ENCODE data around the gene DHRSX. TPM values are rescaled to one million over a fixed set of nuclear protein-coding genes. Genes with fewer than 3 reads are reported as not detected.
"Not testable (repeated sequence)": the region's sequence is repeated elsewhere in the genome, so short reads cannot be mapped to it uniquely, and the experiment has no call there.

DHRSX gene
- total RNA-seq, 1 donor = 24.0 TPM

DNA sequence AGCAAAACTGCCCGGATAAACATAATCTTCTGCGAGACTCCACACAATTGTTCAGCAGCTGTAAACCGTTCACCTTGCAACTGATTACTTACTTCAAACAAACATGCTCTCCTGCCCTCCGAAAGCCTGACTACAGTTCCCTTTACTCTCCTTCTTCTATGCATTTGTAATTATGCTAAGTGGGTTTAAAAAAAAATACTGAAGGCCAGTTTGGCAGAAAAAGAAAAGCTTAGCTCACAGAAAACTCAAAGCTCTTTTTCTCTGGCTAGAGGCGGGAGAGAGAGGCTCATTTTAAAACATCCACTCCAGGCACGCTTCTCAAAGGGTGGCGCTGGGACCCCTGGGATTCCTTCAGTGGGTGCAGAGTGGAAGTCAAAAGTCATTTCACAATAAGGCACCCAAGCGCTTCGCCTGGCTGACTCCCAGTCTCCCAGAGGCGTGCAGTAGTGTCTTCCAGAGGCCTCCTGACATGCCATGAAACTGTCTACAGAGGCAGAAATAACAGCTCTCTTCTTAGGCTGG, 1.9 kb downstream of the DHRSX start:
- no peak for DNase-seq (ENCODE audit: low read depth in 2 of 3, low spot score in 2 of 3)

DNA sequence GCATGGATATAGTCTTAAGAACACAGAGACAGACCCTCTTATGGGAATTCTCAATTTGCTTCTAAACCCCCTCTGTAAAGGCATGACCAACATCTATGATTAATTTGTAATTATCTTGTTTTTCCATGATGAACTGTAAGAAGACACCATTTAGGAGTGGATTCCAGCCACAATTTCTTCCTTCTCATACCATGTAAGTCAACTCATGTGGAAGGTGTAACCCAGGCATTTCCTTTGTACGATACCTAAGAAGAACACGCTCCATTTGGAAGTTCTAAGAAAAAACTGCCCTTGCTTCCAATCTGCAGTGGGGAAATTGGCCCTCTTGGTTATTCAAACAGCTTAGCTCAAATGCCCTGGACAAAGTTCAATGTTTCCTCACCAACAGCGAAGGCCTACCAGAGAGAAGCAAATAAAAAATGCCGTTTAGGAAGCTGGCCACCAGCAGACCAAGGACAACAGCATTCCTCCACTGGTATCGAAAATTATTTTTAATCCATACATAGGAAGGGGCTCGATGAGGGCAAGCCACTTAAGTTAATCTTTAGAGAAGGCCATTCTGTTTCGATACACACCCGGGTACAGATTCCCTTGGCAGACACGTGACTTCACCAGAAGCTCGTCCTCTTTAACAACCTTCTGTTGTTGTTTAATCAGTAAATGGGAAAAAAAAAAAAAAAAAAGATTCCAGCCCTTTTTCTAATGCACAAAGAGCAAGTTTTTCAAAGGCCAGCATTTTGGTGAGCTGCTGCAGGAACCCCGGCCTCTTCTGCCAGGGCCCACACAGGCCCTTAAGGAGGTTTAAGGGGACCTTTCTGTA, 2.6 kb downstream of the DHRSX start:
- no peak for DNase-seq (ENCODE audit: low read depth in 2 of 3, low spot score in 2 of 3)

DNA sequence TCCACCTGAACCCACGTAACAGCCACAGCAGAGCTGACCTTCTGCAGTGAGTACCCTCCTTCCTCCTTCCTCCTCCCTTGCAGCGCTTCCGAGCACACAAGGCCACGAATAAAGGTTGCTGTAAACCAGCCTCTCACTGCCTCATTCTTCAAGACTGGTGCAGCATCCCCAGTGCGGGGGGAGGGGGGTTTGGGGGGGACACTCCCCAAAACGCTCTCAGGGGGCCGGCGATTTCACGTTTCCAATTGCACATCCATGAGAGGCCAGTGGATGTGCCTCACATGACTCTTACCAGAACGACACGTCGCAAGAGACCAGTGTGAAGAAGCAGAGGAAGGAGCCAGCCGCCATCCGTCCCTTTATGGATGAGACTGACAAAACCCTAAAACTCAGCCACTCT, 5.2 kb downstream of the DHRSX start:
- DNase-seq (ENCODE audit: low read depth in 2 of 3, low spot score in 2 of 3) = no peak

DNA sequence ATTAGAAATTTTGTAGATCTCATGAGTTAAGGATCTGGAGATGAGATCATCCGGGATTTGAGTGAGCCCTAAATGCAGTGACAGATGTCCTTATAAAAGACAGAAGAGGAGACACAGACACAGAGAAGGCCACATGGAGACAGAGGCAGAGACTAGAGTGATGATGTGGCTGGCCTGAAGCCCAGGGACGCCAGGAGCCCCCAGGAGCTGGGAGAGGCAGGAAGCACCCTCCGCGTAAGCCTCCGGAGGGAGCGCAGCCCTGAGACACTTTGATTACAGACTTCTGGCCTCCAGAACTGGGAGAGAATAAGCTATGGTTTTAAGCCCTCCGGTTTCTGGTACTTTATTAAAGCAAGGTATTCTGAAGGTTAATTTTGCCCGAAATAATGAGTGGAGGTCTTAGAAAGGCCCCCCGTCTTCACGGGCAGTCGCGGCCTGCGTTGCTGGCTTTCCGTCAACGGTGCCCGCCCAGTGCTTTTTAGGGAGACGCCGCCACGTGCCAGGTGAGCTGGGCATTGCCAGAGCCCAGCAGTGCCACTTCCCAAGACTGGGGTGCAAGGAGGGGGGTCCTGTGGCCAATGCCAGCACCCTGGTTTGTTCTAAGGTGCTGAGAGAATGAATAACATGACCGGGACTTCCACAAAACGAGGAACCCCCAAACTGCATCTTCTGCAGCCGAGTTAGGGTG, 8.1 kb downstream of the DHRSX start:
- DNase-seq (ENCODE audit: low read depth in 2 of 3, low spot score in 2 of 3) = no peak

DNA sequence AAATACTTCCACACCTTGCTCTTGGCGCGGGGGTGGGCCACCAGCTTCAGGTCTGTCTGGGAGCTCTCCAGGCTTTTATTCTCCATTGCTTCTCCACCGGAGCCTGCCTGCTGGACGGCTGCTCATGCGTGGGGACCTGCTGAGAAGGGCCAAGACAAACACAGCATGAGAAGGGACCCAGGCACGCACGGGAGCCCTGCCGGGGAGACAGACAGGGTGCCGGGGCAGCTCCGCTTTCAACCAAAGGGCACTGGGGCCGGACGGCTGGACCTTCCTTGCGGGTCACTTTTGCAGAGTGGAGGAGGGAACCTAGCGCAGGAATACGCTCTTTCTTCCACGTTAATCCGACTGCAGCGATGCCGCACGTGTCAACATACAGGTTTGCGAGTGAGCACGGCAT, 10.1 kb downstream of the DHRSX start:
- no peak for DNase-seq (ENCODE audit: low read depth in 2 of 3, low spot score in 2 of 3)

DNA sequence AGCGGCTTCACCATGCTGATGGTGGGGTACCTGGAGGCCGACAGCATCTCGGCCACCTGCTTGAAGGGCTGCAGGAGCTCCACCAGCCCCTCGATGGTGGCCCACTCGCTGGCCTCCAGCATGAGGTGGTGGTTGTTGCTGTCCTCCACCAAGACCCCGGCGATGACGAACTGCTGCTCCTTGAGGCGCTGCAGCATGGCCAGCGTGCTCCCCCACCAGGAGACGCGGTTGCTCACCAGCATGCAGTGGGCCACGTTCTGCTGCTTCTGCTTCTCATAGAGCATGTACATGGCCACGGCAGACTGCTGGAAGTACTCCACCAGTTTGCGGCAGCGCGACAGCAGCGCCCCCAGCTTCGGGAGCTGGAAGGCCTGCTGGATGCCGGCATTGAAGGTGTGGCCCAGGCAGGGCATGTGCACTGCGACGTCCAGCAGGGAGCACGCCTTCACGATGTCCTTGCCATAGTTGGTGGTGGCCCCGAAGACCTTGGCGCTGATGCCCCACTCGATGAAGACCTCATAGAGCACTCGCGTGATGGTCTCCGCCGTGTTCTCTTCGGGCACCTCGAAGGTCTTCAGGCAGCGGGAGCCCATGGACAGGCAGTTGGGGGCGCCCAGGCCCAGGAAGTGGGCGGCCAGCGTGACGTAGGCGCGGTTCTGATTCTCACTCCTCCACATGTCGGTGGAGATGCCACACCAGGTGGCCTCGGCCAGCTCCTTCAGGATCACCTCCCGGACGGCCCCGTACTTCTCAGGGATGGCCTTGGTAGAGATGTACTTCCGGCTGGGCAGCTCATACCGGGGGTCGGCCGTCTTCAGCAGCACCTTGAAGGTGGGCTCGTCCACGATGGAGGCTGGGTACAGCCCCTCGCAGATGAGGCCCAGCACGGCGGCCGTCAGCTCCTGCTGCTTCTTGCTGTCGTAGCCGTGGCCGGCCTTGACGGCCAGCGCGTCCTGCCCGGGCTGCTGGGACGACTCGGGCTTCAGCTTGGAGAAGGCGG, 11.0 kb downstream of the DHRSX start:
- DNase-seq (ENCODE audit: low read depth in 2 of 3, low spot score in 2 of 3) = no peak

DNA sequence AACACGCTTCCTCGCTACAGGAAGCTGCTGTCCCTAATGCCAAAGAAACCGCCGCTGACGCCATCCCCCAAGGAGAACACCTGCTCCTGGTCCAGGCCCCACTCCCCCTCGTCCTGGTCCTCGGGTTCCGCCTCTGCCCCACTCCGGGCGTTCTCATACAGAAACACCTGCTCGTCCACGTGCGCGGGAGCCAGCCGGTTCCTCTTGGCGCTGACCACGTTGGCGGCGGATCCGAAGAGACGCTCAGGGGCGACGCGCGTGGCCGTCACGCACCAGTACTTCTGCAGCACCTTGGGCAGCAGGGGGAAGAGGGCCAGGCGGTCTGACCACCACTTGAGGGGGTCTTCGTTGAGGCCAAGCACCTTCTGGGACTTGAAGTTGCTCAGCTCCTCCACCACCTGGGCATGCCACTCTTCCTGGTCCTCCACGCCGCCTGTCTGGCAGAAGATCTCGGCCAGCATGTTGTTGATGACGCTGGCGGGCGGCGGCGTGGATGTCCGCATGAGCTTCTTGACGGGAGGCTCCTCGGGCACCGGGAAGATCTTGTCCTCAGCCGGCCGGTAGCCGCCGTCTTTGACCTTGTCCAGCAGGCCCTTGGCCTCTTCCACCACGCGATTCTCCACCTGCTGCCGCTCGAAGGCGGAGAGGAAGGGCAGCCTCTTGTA, 12.0 kb downstream of the DHRSX start:
- no peak for DNase-seq (ENCODE audit: low read depth in 2 of 3, low spot score in 2 of 3)

DNA sequence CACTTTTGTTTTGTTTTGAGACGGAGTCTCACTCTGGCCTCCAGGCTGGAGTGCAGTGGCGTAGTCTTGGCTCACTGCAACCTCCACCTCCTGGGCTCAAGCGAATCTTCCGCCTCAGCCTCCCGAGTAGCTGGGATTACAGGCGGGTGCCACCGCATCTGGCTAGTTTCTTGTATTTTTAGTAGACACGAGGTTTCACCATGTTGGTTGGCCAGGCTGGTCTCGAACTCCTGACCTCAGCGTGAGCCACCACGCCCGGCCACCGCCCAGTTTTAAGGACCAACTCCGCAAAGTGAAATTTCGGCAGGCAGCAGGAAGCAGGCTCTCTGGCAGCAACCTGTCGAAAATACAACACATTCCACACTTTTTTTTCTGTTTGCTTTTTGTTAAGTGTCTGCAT, 13.4 kb downstream of the DHRSX start:
- no peak for DNase-seq (ENCODE audit: low read depth in 2 of 3, low spot score in 2 of 3)

DNA sequence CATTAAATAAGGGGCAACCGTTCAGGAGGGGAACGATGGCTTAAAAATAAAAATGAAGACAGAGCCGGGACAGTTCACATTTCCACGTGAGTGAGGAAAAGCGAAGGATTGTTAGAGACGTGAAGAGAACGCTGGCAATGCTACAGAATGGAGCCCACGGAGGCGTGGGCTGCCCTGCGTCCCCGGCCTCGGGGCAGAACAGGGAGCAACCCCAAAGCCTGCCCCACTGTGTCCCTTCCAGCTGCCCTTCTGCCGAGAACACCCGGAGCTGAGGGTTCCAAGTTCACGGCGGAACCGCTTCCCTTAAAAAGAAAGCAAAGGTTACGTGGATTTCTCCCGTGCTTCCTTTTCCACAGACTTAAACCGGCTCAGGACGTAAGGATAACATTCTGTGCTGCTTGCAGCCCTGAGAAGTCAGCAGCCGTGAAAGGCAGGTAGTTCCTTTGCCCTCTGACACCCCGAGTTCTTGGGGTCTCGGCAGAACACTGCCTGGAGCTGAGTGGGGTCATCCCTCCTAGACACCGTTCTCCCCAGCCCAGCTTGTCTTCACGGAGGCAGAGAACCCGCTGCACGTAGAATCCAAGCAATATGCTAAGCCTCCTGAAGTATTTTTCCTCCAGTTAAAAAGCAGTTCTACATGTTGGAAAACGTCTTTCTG, 14.2 kb downstream of the DHRSX start:
- no peak for DNase-seq (ENCODE audit: low read depth in 2 of 3, low spot score in 2 of 3)

DNA sequence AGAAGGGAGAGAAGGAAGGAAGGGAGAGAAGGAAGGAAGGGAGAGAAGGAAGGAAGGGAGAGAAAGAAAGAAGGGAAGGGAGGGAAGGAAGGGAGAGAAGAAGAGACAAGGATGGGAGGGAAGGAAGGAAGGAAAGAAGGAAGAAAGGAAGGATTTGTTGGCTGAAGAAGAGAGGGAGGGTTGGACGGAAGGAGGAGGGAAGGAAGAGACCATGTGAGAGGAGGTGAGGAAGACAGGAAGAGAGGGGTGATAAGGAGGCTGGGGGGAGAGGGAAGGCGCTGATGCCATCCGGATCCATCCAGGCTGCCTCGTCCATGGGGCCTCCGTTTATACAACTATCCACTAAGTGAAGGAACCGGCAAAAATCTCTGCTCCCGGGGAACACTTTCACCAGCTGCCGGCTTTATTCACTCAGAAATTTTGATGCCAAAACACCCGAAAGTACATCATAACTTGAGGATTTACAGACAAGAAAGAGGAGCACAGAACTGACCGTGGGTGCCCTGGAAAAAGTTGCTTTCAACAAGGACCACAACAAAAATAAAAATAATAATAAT, 14.9 kb downstream of the DHRSX start:
- DNase-seq (ENCODE audit: low read depth in 2 of 3, low spot score in 2 of 3) = no peak

DNA sequence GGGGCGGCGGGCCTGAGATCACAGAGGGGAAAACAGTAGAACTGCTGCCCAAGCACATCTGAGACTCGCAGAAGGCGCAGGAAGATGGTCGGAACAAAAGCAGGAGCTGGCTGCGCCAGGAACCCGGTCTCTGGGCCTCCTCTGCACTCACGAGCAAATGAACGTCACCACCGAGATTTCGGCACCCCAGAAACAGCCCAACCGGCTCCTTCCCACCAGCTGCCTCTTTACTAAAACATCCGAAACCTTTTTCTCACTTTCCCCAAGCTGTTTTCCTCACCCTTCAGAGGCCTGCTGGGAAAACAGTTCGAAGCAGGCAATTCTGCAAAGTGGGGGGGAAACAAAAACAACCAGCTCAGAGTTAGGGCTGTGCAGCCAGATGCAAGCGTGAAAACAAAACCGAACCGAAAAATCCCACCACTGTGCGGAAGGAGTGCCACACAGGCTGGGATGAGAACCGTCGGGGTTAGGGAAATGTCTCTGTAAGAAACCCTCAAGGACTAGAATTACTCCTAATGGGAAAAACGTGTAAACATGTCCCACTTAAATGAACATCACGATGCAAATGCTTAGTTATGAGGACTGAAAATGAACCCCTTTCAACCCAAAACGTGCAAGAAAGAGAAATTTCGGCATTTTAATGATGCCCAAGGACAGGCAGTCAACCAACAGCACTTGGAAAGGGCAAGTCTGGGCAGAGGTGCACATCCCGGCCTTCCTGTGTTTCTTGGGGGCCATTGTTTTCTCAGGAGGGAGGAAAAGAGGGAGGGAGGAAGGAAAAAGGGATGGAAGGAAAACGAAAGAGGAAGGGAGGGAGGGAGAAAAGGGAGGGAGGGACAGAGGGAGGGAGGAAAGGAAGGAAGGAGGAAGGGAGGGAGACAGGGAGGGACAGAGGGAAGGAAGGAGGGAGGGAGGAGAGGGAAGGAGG, 15.8 kb downstream of the DHRSX start:
- DNase-seq (ENCODE audit: low read depth in 2 of 3, low spot score in 2 of 3) = no peak

DNA sequence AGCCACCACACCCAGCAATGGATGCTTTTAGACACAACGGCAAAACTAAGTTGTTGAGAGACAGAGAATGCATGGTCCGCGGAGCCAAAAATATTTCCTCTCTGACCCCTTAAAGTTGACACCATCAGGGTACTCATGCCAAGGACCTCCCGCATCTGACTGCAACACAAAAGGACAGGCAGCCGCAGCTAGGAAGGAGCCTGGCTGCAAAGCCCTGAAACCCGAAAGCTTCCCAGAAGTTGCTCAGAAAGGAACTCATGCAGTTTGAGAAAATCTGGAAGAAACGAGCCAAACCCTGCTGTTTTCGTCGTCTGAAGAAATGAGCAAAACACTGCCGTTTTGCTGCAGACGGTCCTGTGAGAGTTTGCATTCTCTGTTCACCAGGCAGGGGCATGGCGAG, 16.5 kb downstream of the DHRSX start:
- DNase-seq (ENCODE audit: low read depth in 2 of 3, low spot score in 2 of 3) = no peak

DNA sequence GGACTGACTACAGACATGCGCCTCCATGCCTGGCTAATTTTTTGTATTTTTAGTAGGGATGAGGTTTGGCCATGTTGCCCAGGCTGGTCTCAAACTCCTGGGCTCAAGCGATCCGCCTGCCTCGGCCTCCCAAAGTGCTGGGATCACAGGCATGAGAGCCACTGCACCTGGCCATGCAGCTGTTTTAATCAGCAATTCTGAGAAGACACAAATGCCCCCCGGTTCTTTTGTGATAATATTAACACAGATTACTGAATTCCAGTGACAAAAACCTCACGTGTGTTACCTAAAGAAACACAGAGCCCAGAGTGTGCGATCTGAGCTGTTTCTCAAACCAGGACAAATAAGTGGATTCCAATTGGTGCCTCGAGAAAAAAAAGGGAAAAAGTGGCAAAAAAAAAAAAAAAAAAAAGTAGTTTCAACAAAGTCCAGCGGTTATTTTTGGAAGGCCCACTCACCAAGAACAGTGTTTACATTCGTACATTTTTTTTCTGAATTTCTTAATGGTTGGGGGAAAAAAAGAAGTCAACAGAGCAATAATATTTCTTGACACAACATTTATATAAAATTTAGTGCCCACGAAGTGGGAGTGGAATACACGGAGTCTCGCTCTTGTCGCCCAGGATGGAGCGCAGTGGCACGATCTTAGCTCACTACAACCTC, 17.2 kb downstream of the DHRSX start:
- no peak for DNase-seq (ENCODE audit: low read depth in 2 of 3, low spot score in 2 of 3)

DNA sequence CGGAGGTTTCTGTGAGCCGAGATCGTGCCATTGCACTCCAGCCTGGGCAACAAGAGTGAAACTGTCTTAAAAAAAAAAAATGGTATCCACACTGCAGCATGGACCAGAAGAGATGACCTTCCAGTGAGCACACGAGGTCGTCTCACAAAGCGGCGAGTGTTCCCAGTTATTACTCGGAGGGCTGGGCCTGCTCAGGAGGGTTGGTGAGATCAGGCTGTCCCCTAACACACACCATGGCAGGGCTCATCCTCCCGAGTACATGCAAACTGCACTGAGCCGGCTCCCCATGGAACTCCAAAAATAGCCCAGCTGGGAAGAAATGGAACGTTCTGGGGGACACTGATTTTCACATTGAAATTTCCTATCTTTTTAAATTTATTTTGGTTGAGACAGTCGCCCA, 19.2 kb downstream of the DHRSX start:
- not testable (repeated sequence) for DNase-seq (ENCODE audit: low read depth in 2 of 3, low spot score in 2 of 3)

DNA sequence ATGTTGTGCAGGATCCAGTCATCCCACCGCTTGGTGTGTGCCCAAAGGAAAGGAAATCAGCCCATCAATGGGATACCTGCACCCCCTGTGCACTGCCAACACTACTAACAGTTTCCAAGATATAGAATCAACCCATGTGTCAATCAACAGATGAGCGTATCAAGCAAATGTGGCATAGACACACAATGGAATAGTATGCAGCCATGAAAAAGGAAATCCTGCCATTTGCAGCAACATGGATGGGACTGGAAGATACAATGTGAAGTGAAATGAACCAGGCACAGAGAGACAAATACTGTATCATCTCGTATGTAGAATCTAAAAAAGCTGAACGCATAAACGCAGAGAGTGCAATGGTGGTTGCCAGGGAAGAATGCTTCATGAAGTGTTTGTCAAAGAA, 20.8 kb downstream of the DHRSX start:
- not testable (repeated sequence) for DNase-seq (ENCODE audit: low read depth in 2 of 3, low spot score in 2 of 3)

DNA sequence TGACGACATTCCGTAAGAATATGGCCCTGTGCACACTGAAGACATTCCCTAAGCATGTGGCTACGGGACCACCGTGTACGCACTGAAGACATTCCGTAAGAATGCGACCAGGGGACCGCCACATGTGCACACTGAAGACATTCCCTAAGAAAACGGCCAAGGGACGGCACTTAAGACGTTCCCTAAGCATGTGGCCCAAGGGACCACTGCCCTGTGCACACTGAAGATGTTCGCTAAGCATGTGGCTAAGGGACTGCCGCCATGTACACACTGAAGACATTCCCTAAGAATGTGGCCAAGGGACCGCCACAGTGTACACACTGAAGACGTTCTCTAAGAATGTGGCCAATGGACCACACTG, 21.4 kb downstream of the DHRSX start:
- no peak for DNase-seq (ENCODE audit: low read depth in 2 of 3, low spot score in 2 of 3)

DNA sequence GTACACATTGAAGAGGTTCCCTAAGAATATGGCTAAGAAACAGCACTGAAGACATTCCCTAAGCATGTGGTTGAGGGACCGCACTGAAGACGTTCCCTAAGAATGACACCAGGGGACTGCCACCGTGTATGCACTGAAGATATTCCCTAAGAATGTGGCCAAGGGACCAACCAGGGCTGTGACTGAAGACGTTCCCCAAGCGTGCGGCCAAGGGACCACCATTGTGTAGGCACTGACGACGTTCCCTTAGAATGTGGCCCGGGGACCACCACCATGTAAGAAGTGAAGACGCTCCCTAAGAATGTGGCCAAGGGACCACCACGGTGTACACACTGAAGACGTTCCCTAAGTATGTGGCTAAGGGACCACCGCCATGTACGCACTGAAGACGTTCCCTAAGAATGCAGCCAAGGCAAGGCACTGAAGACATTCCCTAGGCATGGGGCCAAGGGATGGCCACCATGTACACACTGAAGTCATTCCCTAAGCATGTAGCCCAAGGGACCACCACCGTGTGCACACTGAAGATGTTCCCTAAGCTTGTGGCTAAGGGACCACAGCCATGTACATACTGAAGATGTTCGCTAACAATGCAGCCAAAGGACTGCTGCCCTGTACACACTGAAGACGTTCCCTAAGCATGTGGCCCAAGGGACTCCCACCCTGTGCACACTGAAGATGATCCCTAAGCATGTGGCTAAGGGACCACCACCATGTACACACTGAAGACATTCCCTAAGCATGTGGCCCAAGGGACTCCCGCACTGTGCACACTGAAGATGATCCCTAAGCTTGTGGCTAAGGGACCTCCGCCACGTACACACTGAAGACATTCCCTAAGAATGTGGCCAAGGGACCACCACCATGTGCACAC, 22.0 kb downstream of the DHRSX start:
- DNase-seq (ENCODE audit: low read depth in 2 of 3, low spot score in 2 of 3) = no peak

Data from hematopoietic multipotent progenitor cell (in vitro differentiated cells).